HG02852 (cell line): ENCODE results near the gene BIN2.
"Not testable (repeated sequence)": the region's sequence is repeated elsewhere in the genome, so short reads cannot be mapped to it uniquely, and the experiment has no call there.

Experiments used
- ATAC-seq: cut with Tn5 transposase; IDR thresholded peaks from one replicate; pipeline ENCODE4 v1.9.1; 2021; ENCODE audit warnings: mild to moderate bottlenecking, moderate library complexity; ENCODE audit not compliant: unreplicated experiment

Gene BIN2

GRCh38 chr12:51346581-51346980, 22.6 kb upstream of the BIN2 start, which contains the start of gene CELA1:
Gene CELA1, minus strand, starts transcription at chr12:51346679. Its CDS starts 41 bp downstream, at chr12:51346638.
- ATAC-seq = no peak

- ATAC-seq = no peak
Measured at GRCh38 chr12:51345681-51346080, 21.7 kb upstream of the BIN2 start.

- ATAC-seq = no peak
Measured at GRCh38 chr12:51343201-51343600, 19.2 kb upstream of the BIN2 start.

- ATAC-seq = no peak
Measured at GRCh38 chr12:51342416-51342815, 18.4 kb upstream of the BIN2 start.

DNA sequence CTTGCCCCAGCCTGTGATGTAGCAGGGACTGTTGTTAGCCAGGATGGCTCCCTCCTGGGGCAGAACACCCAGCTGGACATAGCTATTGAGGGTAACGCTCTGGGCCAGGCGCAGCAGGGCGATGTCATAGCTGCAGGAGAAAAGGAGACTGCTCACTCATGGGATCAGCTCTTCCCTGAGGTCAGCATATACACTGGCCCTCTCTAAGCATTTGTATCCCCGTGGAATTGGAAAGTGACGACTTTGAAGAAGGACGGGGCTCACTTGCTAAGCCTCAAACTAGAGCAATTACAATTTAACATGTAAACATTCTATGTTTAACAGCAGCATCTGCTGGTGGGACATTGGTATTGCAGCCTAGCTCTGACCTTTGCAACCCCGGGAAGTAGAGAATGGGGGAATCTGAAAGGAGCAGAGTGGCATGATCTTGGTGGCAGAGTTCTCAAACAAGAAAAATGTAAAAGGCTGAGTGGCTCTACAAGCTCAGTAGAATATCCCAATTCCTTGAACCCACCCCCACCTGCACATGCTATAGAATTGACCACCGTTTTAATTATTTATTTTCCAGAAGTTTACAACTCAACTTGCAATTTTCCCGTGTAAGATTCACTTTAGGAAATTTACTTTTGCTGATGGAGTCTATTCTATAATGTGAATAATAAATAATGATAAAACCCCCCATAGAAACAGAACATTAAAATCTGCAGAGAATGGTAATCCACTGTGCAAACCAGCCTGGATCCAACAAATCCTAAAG, 17.5 kb upstream of the BIN2 start:
- ATAC-seq = no peak

- ATAC-seq = no peak
Measured at GRCh38 chr12:51339750-51340149, 15.8 kb upstream of the BIN2 start.

DNA sequence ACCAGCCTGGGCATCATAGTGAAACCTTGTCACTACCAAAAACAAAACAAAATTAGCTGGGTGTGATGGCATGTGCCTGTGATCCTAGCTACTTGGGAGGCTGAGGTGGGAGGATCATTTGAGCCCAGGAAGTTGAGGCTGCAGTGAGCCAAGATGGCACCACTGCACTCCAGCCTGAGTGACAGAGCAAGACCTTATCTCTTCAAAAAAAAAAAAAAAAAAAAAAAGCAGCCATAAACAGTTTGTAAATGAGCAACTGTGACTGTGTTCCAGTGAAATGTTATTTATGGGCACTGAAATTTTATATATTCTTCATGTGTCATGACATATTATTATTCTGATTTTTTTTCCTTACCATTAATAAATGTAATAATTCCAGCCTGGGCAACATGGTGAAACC, 13.4 kb upstream of the BIN2 start:
- ATAC-seq = not testable (repeated sequence)

GRCh38 chr12:51335931-51336330, 12.0 kb upstream of the BIN2 start:
- ATAC-seq = no peak

- no peak for ATAC-seq
Measured at GRCh38 chr12:51334764-51335163, 10.8 kb upstream of the BIN2 start.

- no peak for ATAC-seq
Measured at GRCh38 chr12:51333536-51333935, 9.6 kb upstream of the BIN2 start.

- no peak for ATAC-seq
Measured at GRCh38 chr12:51330186-51330585, 6.2 kb upstream of the BIN2 start.

- no peak for ATAC-seq
Measured at GRCh38 chr12:51329742-51330141, 5.8 kb upstream of the BIN2 start.

DNA sequence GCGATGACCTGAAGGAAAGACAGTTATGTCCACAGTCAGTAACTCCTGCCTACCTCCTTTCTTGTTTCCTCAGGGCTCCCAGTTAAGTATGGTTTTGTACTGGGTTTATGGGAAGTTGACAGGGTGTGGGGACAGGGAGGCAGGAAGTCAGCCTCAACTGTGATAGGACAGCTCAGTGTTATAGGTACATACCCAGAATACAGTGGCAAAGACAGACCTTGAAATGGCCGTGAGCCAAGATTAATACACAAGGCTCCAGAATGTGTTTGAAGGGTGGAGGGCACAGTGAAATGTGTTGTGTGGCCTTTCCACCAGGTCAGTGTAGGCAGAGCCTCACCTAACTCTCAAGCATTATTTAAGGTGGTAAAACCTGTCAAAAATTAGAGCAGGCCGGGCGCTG, 4.6 kb upstream of the BIN2 start:
- ATAC-seq = no peak

DNA sequence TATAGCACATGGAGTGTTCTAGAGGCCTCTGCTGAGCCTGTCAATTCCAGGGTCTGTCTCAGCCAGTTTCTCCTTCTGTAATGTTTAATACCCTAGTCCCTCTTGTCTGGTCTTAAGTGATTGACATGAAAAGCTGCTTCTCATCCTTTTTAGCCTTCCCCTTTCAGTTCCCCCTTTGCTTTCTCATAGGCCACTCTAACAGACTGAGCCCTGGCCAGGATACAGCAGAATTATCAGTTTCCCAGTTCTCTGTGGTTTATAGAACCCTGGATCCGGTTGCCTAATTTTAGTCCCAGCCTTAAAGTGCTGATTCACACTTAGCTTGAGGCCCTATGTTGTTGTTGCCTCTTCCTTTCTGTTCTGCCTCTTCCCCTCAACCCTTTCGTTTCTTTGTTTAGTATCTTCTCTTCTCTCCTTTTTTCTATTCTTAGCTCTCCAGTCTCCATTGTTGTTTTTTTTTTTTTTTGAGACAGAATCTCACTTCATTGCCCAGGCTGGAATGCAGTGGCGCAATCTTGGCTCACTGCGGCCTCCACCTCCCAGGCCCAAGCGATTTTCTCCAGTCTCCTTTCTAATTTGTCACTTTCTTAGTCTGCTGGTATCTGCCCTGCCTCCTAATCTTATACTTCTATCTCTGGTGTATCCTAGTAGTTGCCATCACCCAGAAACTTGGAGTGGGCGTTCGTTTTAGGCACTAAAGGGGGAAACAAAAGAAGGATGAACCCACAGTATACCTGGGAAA, 2.9 kb upstream of the BIN2 start:
- peak; percentile 54 for ATAC-seq

GRCh38 chr12:51324953-51325352, 979 bp upstream of the BIN2 start:
- no peak for ATAC-seq

DNA sequence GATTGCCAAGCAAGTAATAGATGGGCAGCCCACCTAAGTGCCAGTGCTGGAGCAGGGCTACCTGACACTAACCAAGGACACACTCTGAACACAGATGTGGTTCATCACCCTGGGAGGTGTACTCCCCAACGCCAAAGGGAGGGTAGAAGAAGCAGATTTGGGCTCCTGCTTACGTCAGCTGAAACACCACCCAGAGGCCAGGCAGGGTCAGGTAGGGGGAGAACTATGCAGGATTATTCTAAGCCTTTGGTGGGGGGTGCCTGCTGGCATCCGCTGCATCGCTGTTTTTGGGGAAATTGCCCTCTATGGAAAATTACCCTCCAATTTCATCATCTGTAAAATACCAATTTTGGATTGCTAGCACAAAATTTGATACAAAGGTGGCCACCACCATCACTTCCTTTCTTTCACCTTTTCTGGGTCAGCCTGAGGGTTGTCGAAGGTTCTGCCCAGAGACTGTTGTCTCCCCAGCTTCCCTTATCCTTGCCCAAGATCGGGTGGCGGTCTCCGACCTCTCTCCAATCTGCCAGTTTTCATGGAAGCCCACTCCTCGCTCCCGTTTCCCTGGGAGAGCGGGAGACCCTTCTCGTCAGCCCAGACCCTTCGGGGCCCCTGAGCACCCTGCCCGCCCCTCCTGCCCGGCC, 535 bp downstream of the BIN2 start:
- ATAC-seq = no peak

- ATAC-seq = no peak
Measured at GRCh38 chr12:51322452-51322851, 1.5 kb downstream of the BIN2 start.

- no peak for ATAC-seq
Measured at GRCh38 chr12:51321882-51322281, 2.1 kb downstream of the BIN2 start.

GRCh38 chr12:51320695-51321320, 3.2 kb downstream of the BIN2 start:
- ATAC-seq = no peak

GRCh38 chr12:51320311-51320694, 3.7 kb downstream of the BIN2 start:
- ATAC-seq = no peak

DNA sequence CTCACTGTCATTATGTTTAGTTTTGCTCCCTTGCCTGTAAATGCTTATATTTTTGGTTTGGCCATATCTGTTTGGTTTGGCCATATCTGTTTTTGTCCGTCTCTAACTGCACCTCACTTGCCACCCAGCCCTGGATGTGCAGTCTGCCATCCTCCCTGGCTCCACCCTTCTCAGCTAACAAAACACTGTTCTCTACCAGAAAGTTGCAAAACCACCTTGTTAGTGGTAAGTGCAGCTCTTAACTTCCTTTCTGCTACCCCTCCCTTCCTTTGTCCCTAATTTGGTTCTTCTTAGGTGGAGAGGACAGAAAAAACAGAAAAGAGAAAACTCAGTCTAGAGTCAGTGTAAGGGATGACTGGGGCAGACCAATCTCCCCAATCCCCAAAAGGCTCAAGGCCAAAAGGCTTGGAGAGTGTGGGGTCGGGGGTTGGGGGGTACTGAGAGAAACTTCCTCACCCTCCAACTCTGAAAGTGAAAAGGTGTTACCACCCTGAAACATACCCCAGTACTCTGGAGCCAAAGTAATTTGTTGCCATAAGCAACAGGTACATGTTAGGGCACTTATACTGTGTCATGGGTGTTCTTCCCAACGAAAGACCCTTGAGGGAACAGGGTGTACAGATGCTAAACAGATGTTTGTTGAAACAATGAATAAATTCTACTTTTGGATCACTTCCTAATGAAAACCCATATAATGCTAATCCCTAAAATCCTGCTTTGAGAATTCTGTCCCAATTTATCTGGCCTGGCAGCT, 5.0 kb downstream of the BIN2 start:
- ATAC-seq = no peak
